Activated CD4-positive, alpha-beta T cell treated with anti-CD3 and anti-CD28 coated beads for 48 hours (primary cell): ENCODE data around the gene COL4A5.

Experiments used
- DNase-seq: peaks from one replicate; pipeline ENCODE4 v3.0.0-alpha.2; 2020

COL4A5 gene

GRCh38 chrX:108642273-108642628, 202.6 kb downstream of the COL4A5 start:
- DNase-seq, result no peak

- no peak for DNase-seq
Observed at GRCh38 chrX:108664701-108665100, 225.1 kb downstream of the COL4A5 start.

GRCh38 chrX:108666101-108666500, 226.5 kb downstream of the COL4A5 start:
- DNase-seq, result no peak

GRCh38 chrX:108671526-108671925, 231.9 kb downstream of the COL4A5 start:
- DNase-seq, result no peak

- DNase-seq, result no peak
Observed at GRCh38 chrX:108696690-108697089, 257.1 kb downstream of the COL4A5 start.

GRCh38 chrX:108699368-108699767, 259.7 kb downstream of the COL4A5 start:
- no peak for DNase-seq

- no peak for DNase-seq
Observed at GRCh38 chrX:108701633-108702032, 262.0 kb downstream of the COL4A5 start.

GRCh38 chrX:108702530-108702929, 262.9 kb downstream of the COL4A5 start:
- DNase-seq, result no peak

GRCh38 chrX:108704839-108705238, 265.2 kb downstream of the COL4A5 start:
- DNase-seq, result no peak

- no peak for DNase-seq
Observed at GRCh38 chrX:108712886-108713285, 273.2 kb downstream of the COL4A5 start.

GRCh38 chrX:108722561-108722960, 282.9 kb downstream of the COL4A5 start:
- no peak for DNase-seq

GRCh38 chrX:108726748-108727147, 287.1 kb downstream of the COL4A5 start:
- no peak for DNase-seq

- no peak for DNase-seq
Observed at GRCh38 chrX:108731153-108731552, 291.5 kb downstream of the COL4A5 start.

- DNase-seq, result no peak
Observed at GRCh38 chrX:108732630-108733321, 293.1 kb downstream of the COL4A5 start.

GRCh38 chrX:108734426-108734825, 294.8 kb downstream of the COL4A5 start:
- DNase-seq, result no peak

GRCh38 chrX:108735091-108735678, 295.5 kb downstream of the COL4A5 start:
- peak; percentile 16 for DNase-seq

- no peak for DNase-seq
Observed at GRCh38 chrX:108735679-108736508, 296.3 kb downstream of the COL4A5 start.

GRCh38 chrX:108736509-108737479, 297.2 kb downstream of the COL4A5 start, which contains the start of gene IRS4:
IRS4 (minus strand) TSS chrX:108736563.
- DNase-seq, result peak; percentile 2

- no peak for DNase-seq
Observed at GRCh38 chrX:108737754-108738153, 298.1 kb downstream of the COL4A5 start.

- no peak for DNase-seq
Observed at GRCh38 chrX:108740299-108740774, 300.7 kb downstream of the COL4A5 start.
